Nucleus accumbens (tissue), 56 donors: Measurements from ENCODE around the gene ASB18.
"Not testable (repeated sequence)": the region's sequence is repeated elsewhere in the genome, so short reads cannot be mapped to it uniquely, and the experiment has no call there.

Source experiments
- DNase-seq, 56 donors: peaks; one replicate each; lab custom pipeline; 2025; lab: John Stamatoyannopoulos, UW

Gene ASB18, protein sequence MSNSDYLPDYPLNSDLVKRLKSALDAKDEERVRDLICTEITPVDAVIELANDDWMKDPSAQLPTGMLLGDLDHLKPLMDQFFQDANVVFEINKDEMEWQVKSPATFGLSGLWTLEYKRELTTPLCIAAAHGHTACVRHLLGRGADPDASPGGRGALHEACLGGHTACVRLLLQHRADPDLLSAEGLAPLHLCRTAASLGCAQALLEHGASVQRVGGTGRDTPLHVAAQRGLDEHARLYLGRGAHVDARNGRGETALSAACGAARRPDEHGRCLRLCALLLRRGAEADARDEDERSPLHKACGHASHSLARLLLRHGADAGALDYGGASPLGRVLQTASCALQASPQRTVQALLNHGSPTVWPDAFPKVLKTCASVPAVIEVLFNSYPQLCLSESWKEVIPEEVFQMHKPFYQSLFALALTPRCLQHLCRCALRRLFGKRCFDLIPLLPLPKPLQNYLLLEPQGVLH

GRCh38 chr2:236264256-236264655 lies at the start of gene ASB18:
ASB18 (minus strand) TSS chr2:236264406; CDS start chr2:236264345, 61 bp downstream.
- DNase-seq = no peak

DNA sequence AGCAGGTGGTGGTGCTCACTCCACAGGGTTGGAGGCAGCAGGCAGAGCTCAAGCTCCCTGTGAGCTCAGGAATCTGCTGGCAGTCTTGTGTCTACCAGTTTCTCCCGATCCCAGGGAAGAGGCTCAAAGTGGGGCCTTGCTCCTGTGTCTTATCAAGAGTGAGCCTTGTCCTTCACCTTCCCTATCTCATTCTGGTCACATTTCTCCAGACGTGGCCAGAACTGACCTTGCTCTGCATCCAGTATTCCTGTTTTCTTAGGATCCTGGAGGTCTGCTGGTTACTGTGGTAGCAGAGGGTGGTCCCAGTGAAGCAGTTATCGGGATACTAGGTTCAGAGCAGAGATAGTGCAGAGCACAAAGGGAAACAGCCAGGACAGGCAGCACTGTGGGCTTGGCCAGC lies 47.1 kb upstream of the ASB18 start:
- DNase-seq = no peak

GRCh38 chr2:236309669-236310029 lies 45.4 kb upstream of the ASB18 start:
- DNase-seq = peak in 5 of 56 donors; percentile 1 to 33 (median 5)

GRCh38 chr2:236308855-236309668 lies 44.9 kb upstream of the ASB18 start:
- DNase-seq = no peak

DNA sequence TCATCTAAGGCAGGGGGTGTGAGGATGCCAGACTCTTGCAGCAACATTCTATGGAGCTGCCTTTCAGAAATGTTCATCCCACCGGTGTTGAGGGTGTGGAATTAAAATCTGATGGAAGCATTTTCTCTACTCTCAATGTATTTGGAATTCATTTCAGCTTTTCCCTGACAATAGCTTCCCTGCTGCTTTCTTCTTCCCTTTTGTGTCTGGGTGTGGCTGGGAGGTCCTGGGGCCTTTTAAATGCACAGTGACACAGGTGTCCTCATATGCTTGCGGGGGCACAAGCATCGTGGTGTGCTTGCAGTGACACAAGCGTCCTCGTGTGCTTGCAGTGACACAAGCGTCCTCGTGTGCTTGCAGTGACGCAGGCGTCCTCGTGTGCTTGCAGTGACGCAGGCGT lies 43.4 kb upstream of the ASB18 start:
- DNase-seq = no peak

- no peak for DNase-seq
These were observed 42.8 kb upstream of the ASB18 start for GRCh38 chr2:236306825-236307540.

DNA sequence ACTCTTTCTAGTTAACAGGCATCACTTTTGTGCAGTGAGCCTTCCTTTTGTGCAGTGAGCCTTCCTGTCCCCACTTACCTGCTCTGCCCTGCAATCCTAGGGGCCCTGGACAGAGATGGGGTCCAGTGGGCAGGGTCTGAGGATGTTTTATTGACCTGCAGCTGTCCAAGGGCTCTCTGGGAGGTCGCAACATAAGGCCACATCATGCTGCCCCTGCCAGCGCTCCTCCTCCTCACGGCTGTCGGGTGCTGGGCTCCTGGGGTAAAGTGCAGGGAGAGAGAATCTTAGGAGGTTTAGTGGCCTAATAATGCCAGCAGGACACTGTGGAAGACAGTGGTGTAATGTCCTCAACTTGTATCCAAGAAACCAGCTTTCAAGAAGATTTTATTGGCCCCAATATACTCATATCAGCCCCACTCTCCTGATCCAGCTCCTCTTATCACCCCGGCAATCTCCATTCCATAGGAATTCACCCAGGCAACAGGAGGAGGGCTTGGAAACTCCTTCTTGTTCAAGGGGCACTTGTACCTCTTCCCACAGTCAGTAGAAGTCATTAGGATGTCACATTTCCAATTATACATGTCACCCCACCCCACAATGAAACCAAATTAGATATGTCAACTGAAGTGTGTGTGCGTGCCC lies 41.9 kb upstream of the ASB18 start:
- no peak for DNase-seq

DNA sequence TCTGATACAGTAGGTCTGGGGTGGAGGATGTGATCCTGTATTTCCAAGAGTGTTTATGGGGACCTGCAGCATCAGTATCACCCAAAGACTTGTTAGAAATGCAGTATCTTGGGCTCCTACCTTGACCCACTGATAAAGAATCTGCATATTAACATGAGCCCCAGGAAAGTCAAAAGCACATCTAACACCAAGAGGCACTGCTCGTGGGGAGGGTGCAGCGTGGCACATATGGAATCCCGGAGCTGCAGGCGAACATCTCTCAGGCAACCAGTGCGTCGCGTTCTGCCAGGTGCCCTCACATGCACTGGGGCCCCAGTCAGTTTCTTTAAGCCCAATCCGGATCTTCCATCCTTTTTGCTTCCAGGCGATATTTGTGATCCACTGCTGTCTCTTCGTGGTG lies 41.3 kb upstream of the ASB18 start:
- DNase-seq = no peak

GRCh38 chr2:236303935-236304334 lies 39.7 kb upstream of the ASB18 start:
- no peak for DNase-seq

DNA sequence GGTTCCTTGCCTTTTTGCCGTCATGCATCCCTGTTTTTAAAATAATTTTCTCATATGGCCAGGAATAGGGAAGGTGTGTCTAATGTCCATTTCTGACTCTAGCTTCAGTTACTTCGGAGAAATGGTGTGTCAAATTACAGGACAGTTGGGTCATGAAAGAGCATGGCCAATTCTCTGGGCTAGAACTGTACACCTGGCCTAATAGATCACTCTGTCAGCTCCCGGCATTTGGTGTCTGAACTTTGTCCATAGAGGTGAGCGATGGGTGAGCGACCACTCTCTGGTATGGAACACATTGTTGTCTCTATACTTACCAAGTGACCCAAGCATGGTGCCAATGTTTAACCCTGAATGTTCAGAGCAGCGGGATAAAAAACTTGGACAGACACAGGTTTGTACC lies 38.3 kb upstream of the ASB18 start:
- no peak for DNase-seq

GRCh38 chr2:236298924-236299475 lies 34.8 kb upstream of the ASB18 start:
- peak in 4 of 56 donors; percentile 11 to 25 (median 20) for DNase-seq

GRCh38 chr2:236295481-236295880 lies 31.3 kb upstream of the ASB18 start:
- no peak for DNase-seq

GRCh38 chr2:236294647-236295046 lies 30.4 kb upstream of the ASB18 start:
- no peak for DNase-seq

GRCh38 chr2:236293241-236293810 lies 29.1 kb upstream of the ASB18 start:
- no peak for DNase-seq

- DNase-seq = no peak
These were observed 27.7 kb upstream of the ASB18 start for GRCh38 chr2:236291911-236292310.

- no peak for DNase-seq
These were observed 27.3 kb upstream of the ASB18 start for GRCh38 chr2:236291476-236291875.

- DNase-seq = no peak
These were observed 26.7 kb upstream of the ASB18 start for GRCh38 chr2:236290742-236291425.

DNA sequence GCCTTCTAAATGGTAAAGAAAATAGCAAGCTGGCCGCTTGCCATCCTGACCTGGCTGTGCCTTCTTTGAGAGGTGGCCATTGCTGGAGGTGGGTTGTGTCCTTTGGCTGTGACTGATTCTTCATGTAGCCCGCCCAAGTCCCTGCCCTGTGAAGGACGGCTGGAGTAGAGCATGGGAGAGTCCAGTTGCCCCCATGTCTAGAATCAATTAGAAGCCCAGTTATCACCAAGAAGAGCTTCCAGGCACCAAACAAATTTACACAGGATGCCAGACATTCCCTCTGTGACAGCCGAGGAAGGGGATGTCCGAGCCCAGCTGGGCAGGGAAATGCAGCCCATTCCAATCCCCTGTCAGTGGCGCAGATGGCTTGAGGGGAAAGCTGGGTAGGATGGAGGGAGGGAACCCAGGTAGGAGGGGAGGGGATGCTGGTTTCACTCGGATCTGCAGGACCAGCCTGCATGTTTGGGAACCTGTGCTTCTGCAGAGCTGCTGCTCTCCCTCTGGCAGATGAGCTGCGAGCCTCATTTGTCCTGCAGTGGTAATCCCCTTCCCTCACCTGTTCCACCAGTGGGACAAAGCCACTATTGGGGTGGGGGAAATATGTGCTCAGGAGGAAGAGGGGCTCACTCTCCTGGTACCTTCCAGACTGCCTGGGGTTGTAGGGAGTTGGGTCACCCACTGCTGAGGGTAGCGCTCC lies 25.7 kb upstream of the ASB18 start:
- no peak for DNase-seq

DNA sequence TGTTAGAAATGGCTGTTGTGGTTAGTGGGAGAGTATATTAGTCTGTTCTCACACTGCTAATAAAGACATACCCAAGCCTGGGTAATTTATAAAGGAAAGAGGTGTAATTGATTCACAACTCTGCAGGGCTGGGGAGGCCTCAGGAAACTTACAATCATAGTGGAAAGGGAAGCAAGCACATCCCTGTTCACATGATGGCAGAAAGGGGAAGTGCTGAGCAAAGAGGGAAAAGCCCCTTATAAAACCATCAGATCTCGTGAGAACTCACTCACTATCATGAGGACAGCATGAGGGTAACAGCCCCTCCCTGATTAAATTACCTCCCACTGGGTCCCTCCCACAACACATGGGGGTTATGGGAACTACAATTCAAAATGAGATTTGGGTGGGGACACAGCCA lies 24.2 kb upstream of the ASB18 start:
- DNase-seq = not testable (repeated sequence)
